DMS53 treated with DMSO at 0.1 percent for 48 hours (cell line): ENCODE results near the gene TBX21.

ENCODE experiments used
- DNase-seq: peaks from one replicate; lab custom pipeline; 2025; ENCODE audit not compliant: unreplicated experiment; lab: John Stamatoyannopoulos, UW

Gene TBX21

GRCh38 chr17:47697906-47698711 lies 34.9 kb upstream of the TBX21 start:
- no peak for DNase-seq

GRCh38 chr17:47698749-47699535 lies 34.1 kb upstream of the TBX21 start:
- peak; percentile 40 for DNase-seq

- DNase-seq: no peak
Observed at GRCh38 chr17:47699536-47699840, 33.5 kb upstream of the TBX21 start.

GRCh38 chr17:47700471-47701449 lies 32.3 kb upstream of the TBX21 start:
- DNase-seq: no peak

GRCh38 chr17:47701608-47702007 lies 31.4 kb upstream of the TBX21 start:
- no peak for DNase-seq

GRCh38 chr17:47702391-47702995 lies 30.5 kb upstream of the TBX21 start:
- no peak for DNase-seq

GRCh38 chr17:47703191-47703591 lies 29.8 kb upstream of the TBX21 start:
- DNase-seq: no peak

GRCh38 chr17:47703671-47704070 lies 29.4 kb upstream of the TBX21 start:
- DNase-seq: no peak

- DNase-seq: no peak
Observed at GRCh38 chr17:47704116-47704515, 28.9 kb upstream of the TBX21 start.

- no peak for DNase-seq
Observed at GRCh38 chr17:47704736-47705135, 28.3 kb upstream of the TBX21 start.

- DNase-seq: no peak
Observed at GRCh38 chr17:47705536-47706530, 27.2 kb upstream of the TBX21 start.

GRCh38 chr17:47707056-47707804 lies 25.8 kb upstream of the TBX21 start:
- no peak for DNase-seq

GRCh38 chr17:47707884-47708283 lies 25.2 kb upstream of the TBX21 start:
- no peak for DNase-seq

GRCh38 chr17:47708312-47708863 lies 24.6 kb upstream of the TBX21 start:
- DNase-seq: no peak

- DNase-seq: no peak
Observed at GRCh38 chr17:47708864-47709541, 24.0 kb upstream of the TBX21 start.

- no peak for DNase-seq
Observed at GRCh38 chr17:47709594-47709993, 23.4 kb upstream of the TBX21 start.

- DNase-seq: no peak
Observed at GRCh38 chr17:47711366-47712099, 21.5 kb upstream of the TBX21 start.
